Effector memory CD8-positive, alpha-beta T cell (primary cell): ENCODE results near the gene CCDC88C.

Source experiments
- ATAC-seq: fragments of 150-1000 bp; cut with Tn5 transposase; replicated peaks from 2 replicates; pipeline ENCODE4 v1.10.0; 2021; ENCODE audit warnings: mild to moderate bottlenecking, moderate library complexity
- DNase-seq, 3 experiments: peaks; one replicate each; pipeline ENCODE4 v3.0.0; 2021
- H3K27ac Mint-ChIP-seq, 2 donors: one replicate each; pipeline ENCODE4 v1.8.0; 2022; ENCODE audit warnings: mild to moderate bottlenecking in 2 of 2, mixed read lengths in 2 of 2, moderate library complexity in 2 of 2
- H3K27me3 Mint-ChIP-seq, 2 donors: one replicate each; pipeline ENCODE4 v1.8.0; 2022; ENCODE audit warnings: mixed read lengths in 2 of 2
- H3K36me3 Mint-ChIP-seq: one replicate; pipeline ENCODE4 v1.8.0; 2022; ENCODE audit warnings: mild to moderate bottlenecking, moderate library complexity, mixed read lengths; ENCODE audit not compliant: insufficient read depth
- H3K4me1 Mint-ChIP-seq, 2 donors: one replicate each; pipeline ENCODE4 v1.8.0; 2022; ENCODE audit warnings: low read depth in 2 of 2, mixed read lengths in 2 of 2
- H3K4me3 Mint-ChIP-seq, 2 donors: one replicate each; pipeline ENCODE4 v1.8.0; 2022; ENCODE audit warnings: mild to moderate bottlenecking in 2 of 2, mixed read lengths in 2 of 2, moderate library complexity in 2 of 2
- H3K9me3 Mint-ChIP-seq, 2 donors: one replicate each; pipeline ENCODE4 v1.8.0; 2022; ENCODE audit warnings: mixed read lengths in 2 of 2

CCDC88C gene

GRCh38 chr14:91295851-91296796 is 121.5 kb downstream of the CCDC88C start:
- peaks cover 100% of the 10 kb centered on the region for H3K36me3 Mint-ChIP-seq
- H3K27me3 Mint-ChIP-seq, result no peaks in the 10 kb centered on the region
- no peaks in the 10 kb centered on the region for H3K9me3 Mint-ChIP-seq
- peak overlapping the region; percentile 51 to 75 for H3K27ac Mint-ChIP-seq
- no peak overlapping the region for H3K4me3 Mint-ChIP-seq
- peaks cover 13 to 23% of the 10 kb centered on the region in 2 donors for H3K4me1 Mint-ChIP-seq
- DNase-seq, result no peak
- ATAC-seq, result no peak

DNA sequence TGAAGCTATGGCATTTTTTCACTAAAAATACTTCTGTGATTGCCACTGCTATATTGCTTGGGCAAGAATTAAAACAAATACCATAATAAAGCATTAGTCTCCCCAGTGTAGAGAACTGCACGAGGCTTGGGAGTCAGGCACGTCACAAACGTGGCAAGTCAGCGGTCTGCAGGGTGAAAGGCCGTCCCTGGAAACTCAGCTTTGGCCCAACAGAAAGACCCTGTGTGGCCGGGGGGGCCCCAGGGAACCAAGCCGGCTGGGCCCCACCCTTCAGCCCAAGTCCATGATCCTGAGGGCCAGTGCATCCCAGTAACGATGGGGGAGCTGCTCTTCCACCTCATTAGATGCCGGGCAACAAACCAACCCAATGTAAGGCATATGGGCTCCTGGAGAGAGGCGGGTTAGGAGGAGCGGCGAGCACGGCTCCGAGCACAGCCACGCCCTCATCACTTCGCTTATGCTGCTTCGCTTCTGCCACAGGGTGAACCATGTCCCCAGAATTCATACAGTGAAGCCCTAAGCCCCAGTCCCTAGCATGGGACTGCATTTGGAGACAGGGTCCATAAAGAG is 122.3 kb downstream of the CCDC88C start:
- Mint-ChIP-seq H3K36me3 (peaks cover 100% of the 10 kb centered on the region), H3K9me3 (no peaks in the 10 kb centered on the region), H3K27me3 (no peaks in the 10 kb centered on the region), H3K4me1 (peaks cover 13 to 17% of the 10 kb centered on the region in 2 donors), H3K4me3 (no peak overlapping the region), H3K27ac (peak overlapping the region in 1 of 2 donors; percentile 51)
- ATAC-seq (no peak), DNase-seq (no peak)

- Mint-ChIP-seq H3K27me3 (no peaks in the 10 kb centered on the region), H3K4me3 (no peak overlapping the region), H3K9me3 (no peaks in the 10 kb centered on the region), H3K36me3 (peaks cover 100% of the 10 kb centered on the region), H3K27ac (peak overlapping the region; percentile 93 to 95), H3K4me1 (peaks cover 13 to 15% of the 10 kb centered on the region in 2 donors)
- ATAC-seq (no peak), DNase-seq (no peak)
Measured at GRCh38 chr14:91294153-91294552, 123.5 kb downstream of the CCDC88C start.

GRCh38 chr14:91293281-91293680 is 124.3 kb downstream of the CCDC88C start:
- Mint-ChIP-seq H3K9me3 (no peaks in the 10 kb centered on the region), H3K27ac (peak overlapping the region; percentile 93 to 95), H3K27me3 (no peaks in the 10 kb centered on the region), H3K36me3 (peaks cover 100% of the 10 kb centered on the region), H3K4me1 (peaks cover 15% of the 10 kb centered on the region in 2 donors), H3K4me3 (peak overlapping the region in 1 of 2 donors; percentile 14)
- DNase-seq (no peak), ATAC-seq (no peak)

- Mint-ChIP-seq H3K9me3 (no peaks in the 10 kb centered on the region), H3K27ac (peak overlapping the region; percentile 93 to 95), H3K4me3 (no peak overlapping the region), H3K27me3 (no peaks in the 10 kb centered on the region), H3K36me3 (peaks cover 100% of the 10 kb centered on the region), H3K4me1 (peaks cover 11 to 15% of the 10 kb centered on the region in 2 donors)
- DNase-seq, result no peak
- peak; percentile 55 for ATAC-seq
Measured at GRCh38 chr14:91292491-91292890, 125.1 kb downstream of the CCDC88C start.

DNA sequence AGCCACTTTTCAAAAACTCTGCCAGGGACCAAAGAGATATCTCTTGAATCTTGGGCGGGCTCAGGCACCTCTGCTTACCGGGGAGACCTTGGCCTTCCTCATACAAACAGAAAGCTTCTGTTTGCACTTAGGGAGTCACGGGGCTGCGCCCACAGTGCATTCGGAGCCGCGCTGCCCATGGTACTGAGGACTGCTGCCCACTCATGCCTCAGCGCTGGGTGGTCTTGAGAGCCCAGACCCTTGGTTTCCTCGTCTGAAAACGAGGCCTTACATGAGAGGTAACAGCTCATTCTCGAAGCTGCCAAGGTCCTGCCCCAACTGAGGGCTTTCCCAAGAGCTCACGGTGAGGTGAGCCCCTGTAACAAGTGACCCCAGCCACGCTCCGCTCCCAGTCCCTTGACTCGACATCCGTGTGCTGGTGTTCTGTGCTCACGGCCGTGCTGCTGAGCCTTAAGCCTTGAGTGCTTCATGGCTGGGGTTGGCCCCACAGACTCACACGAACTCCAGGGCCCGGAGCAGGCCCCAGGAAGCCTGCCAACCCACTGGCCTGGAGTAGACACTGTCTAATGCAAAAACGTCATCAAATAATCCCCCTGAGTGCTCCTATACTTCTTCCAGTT is 125.7 kb downstream of the CCDC88C start:
- H3K4me3 Mint-ChIP-seq, result no peak overlapping the region
- peak overlapping the region; percentile 93 to 95 for H3K27ac Mint-ChIP-seq
- H3K27me3 Mint-ChIP-seq, result no peaks in the 10 kb centered on the region
- DNase-seq, result no peak
- peaks cover 100% of the 10 kb centered on the region for H3K36me3 Mint-ChIP-seq
- peak; percentile 15 for ATAC-seq
- H3K4me1 Mint-ChIP-seq, result peaks cover 13 to 15% of the 10 kb centered on the region in 2 donors
- no peaks in the 10 kb centered on the region for H3K9me3 Mint-ChIP-seq

- Mint-ChIP-seq H3K9me3 (no peaks in the 10 kb centered on the region), H3K4me1 (peaks cover 19 to 20% of the 10 kb centered on the region in 2 donors), H3K27ac (peak overlapping the region in 1 of 2 donors; percentile 95), H3K36me3 (peaks cover 100% of the 10 kb centered on the region), H3K27me3 (no peaks in the 10 kb centered on the region), H3K4me3 (no peak overlapping the region)
- no peak for ATAC-seq
- no peak for DNase-seq
Measured at GRCh38 chr14:91290986-91291385, 126.6 kb downstream of the CCDC88C start.

GRCh38 chr14:91289464-91289863 is 128.2 kb downstream of the CCDC88C start:
- Mint-ChIP-seq H3K36me3 (peaks cover 100% of the 10 kb centered on the region), H3K4me1 (peaks cover 25% of the 10 kb centered on the region in 2 donors), H3K27ac (peak overlapping the region in 1 of 2 donors; percentile 82)

DNA sequence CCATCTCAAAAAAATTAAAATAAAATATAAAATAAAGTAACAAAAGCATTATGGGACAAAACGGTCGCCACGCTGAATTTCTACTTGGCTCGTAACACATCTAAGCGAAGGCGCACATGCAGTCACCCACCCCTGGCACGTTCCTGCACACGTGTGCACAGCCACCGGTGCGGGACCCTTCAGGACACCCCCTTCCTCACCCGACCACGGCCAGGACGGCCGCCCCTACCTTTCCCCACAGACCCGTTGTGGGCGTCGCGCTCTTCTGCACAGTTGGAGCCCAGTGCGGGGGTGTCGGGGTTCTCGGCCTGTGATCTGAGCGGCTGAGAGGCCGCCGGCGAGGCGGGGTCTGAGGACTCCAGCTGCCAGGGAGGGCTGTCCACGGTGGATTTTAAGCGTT is 128.7 kb downstream of the CCDC88C start:
- H3K4me3 Mint-ChIP-seq, result no peak overlapping the region
- H3K27ac Mint-ChIP-seq, result no peak overlapping the region
- no peaks in the 10 kb centered on the region for H3K9me3 Mint-ChIP-seq
- H3K4me1 Mint-ChIP-seq, result peaks cover 25% of the 10 kb centered on the region in 2 donors
- DNase-seq, result no peak
- peaks cover 100% of the 10 kb centered on the region for H3K36me3 Mint-ChIP-seq
- no peaks in the 10 kb centered on the region for H3K27me3 Mint-ChIP-seq
- no peak for ATAC-seq

More at GRCh38 chr14:91289464-91289863, 128.2 kb downstream of the CCDC88C start:
- Mint-ChIP-seq H3K9me3 (no peaks in the 10 kb centered on the region), H3K4me3 (no peak overlapping the region), H3K27me3 (no peaks in the 10 kb centered on the region)
- DNase-seq (no peak), ATAC-seq (no peak)

DNA sequence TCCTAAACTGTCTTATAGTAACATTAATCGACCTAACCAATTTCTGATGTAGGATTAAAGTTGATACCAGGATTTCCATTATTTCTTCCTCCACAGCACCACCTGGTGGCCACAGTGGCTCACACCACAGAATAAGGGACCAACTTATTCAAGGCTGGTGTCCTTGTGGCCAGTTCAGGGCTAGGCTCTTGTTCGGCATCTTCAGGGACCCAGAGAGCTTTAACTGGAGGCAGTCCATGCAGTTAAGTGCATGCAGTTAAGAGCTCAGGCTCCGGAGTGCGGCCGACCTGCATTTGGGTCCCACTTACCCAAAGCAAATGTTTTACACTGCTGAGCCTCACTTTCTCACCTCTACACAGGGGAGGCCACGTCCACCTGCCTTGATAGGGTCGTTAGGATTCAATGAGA is 131.1 kb downstream of the CCDC88C start:
- peak overlapping the region; percentile 28 to 49 for H3K27ac Mint-ChIP-seq
- no peaks in the 10 kb centered on the region for H3K9me3 Mint-ChIP-seq
- no peak overlapping the region for H3K4me3 Mint-ChIP-seq
- H3K4me1 Mint-ChIP-seq, result peaks cover 14 to 19% of the 10 kb centered on the region in 2 donors
- peaks cover 100% of the 10 kb centered on the region for H3K36me3 Mint-ChIP-seq
- peak; percentile 75 to 83 (median 77) for DNase-seq
- H3K27me3 Mint-ChIP-seq, result no peaks in the 10 kb centered on the region
- peak; percentile 86 for ATAC-seq

DNA sequence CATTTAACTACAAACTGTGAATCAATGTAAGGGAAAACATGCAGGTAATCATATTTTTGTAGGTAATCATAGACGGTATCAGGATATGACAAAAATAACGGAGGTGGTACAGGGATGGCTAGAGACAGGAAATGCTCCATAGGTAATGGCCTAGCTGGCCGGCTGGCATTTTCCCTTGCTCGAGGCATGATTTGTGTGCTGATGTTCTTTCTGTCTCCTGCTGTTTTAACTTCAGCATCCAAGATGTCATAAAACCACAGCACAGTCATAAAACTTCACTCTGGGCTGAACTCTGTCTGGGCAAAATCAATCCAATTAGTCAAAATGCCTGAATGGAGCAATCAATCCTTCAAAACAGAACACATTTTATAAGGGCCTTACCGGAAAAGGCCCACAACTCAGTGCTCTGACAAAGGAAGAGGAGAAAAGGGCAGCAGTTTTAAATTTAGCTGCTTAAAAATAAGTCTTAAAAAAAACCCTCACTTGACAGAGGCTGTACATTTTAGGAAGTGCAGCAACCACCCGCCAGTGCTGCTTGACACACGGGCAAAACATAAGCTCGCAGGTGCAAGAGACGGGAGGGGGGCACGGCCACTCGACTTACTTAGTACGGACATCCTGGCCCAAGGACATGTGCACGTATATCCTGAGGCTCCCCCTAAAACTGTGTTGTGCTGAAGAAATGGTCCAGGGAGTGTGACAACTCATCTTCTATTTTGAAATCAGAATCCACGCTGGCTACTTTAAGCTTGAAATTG is 132.7 kb downstream of the CCDC88C start:
- Mint-ChIP-seq H3K4me3 (no peak overlapping the region), H3K9me3 (no peaks in the 10 kb centered on the region), H3K27ac (peak overlapping the region; percentile 9 to 80), H3K27me3 (no peaks in the 10 kb centered on the region), H3K36me3 (peaks cover 100% of the 10 kb centered on the region), H3K4me1 (peaks cover 14 to 19% of the 10 kb centered on the region in 2 donors)
- ATAC-seq (no peak), DNase-seq (no peak)

- H3K4me1 Mint-ChIP-seq, result peaks cover 14 to 19% of the 10 kb centered on the region in 2 donors
- peaks cover 100% of the 10 kb centered on the region for H3K36me3 Mint-ChIP-seq
- no peaks in the 10 kb centered on the region for H3K27me3 Mint-ChIP-seq
- DNase-seq (no peak), ATAC-seq (no peak)
- H3K27ac Mint-ChIP-seq, result peak overlapping the region in 1 of 2 donors; percentile 80
- no peaks in the 10 kb centered on the region for H3K9me3 Mint-ChIP-seq
- no peak overlapping the region for H3K4me3 Mint-ChIP-seq
Measured at GRCh38 chr14:91284146-91284790, 133.4 kb downstream of the CCDC88C start.
